HEK293 (cell line): ENCODE measurements around the gene S1PR2.

ENCODE experiments used
- CTCF ChIA-PET: fragments of 350-600 bp; formaldehyde crosslinking; extraction: SDS; loops from one replicate; lab custom pipeline; 2021; ENCODE audit warnings: antibody characterized with exemption; lab: Yijun Ruan, JAX
- POLR2A ChIA-PET: fragments of 300-600 bp; formaldehyde crosslinking; extraction: SDS; loops from one replicate; lab custom pipeline; 2020; ENCODE audit warnings: antibody characterized with exemption, inconsistent platforms; lab: Yijun Ruan, JAX
- H3K27ac ChIP-seq: fragments of 200-500 bp; sonication (Bioruptor generic); 2 replicates; pipeline ENCODE4 v1.5.1; 2014; ENCODE audit warnings: low read depth, low read length, control low read depth, inconsistent platforms; ENCODE audit errors: extremely low read depth
- H3K36me3 ChIP-seq, 2 experiments: fragments of 200-500 bp in 1 of 2; sonication (Bioruptor generic) in 1 of 2; 1 replicate in 1 of 2; 2 replicates in 1 of 2; pipeline ENCODE4 v1.5.1; 2014 to 2017; ENCODE audit warnings: inconsistent platforms in 2 of 2, low read length in 2 of 2; ENCODE audit not compliant: control insufficient read depth in 2 of 2, insufficient read depth in 1 of 2
- H3K4me1 ChIP-seq: fragments of 200-500 bp; sonication (Bioruptor generic); 2 replicates; pipeline ENCODE4 v1.5.1; 2014; ENCODE audit warnings: mild to moderate bottlenecking, low read length, inconsistent platforms; ENCODE audit not compliant: control insufficient read depth, insufficient read depth
- H3K4me3 ChIP-seq: 2 replicates; pipeline ENCODE4 v1.5.1; 2011; ENCODE audit warnings: low read depth, mild to moderate bottlenecking, control low read depth, low read length, moderate library complexity
- H3K9me3 ChIP-seq: fragments of 200-500 bp; sonication (Bioruptor generic); 2 replicates; pipeline ENCODE4 v1.5.1; 2014; ENCODE audit warnings: low read depth, low read length, inconsistent platforms; ENCODE audit not compliant: control insufficient read depth, insufficient read depth
- ZBTB17 ChIP-seq: fragments of 450-650 bp; formaldehyde crosslinking; IDR thresholded peaks from 2 replicates; pipeline ENCODE4 v1.5.1; 2016; ENCODE audit warnings: missing biosample characterization, missing genetic modification characterization
- ZNF114 ChIP-seq: fragments of 450-650 bp; formaldehyde crosslinking; IDR thresholded peaks from 2 replicates; pipeline ENCODE4 v1.5.0; 2017; ENCODE audit warnings: missing biosample characterization, missing genetic modification characterization
- ZNF121 ChIP-seq: fragments of 450-650 bp; formaldehyde crosslinking; IDR thresholded peaks from 2 replicates; pipeline ENCODE4 v1.5.1; 2016; ENCODE audit warnings: missing biosample characterization, missing genetic modification characterization
- ZNF341 ChIP-seq: fragments of 450-650 bp; formaldehyde crosslinking; IDR thresholded peaks from 2 replicates; pipeline ENCODE4; 2016; ENCODE audit warnings: low read depth, missing biosample characterization, missing genetic modification characterization
- ZNF585B ChIP-seq: fragments of 450-650 bp; formaldehyde crosslinking; IDR thresholded peaks from 2 replicates; pipeline ENCODE4 v1.5.1; 2016; ENCODE audit warnings: missing biosample characterization, missing genetic modification characterization
- ZNF660 ChIP-seq: fragments of 450-650 bp; IDR thresholded peaks from 2 replicates; pipeline ENCODE4 v1.5.1; 2018; ENCODE audit warnings: missing biosample characterization, mild to moderate bottlenecking, missing genetic modification characterization
- ZNF670 ChIP-seq: fragments of 450-650 bp; formaldehyde crosslinking; IDR thresholded peaks from 2 replicates; pipeline ENCODE4 v1.5.1; 2016; ENCODE audit warnings: missing biosample characterization, missing genetic modification characterization, low read depth
- ZNF677 ChIP-seq: fragments of 450-650 bp; IDR thresholded peaks from 2 replicates; pipeline ENCODE4 v1.5.0; 2018; ENCODE audit warnings: missing biosample characterization, mild to moderate bottlenecking, missing genetic modification characterization, moderate library complexity
- ZNF791 ChIP-seq: fragments of 450-650 bp; formaldehyde crosslinking; IDR thresholded peaks from 2 replicates; pipeline ENCODE4 v1.5.1; 2016; ENCODE audit warnings: missing biosample characterization, missing genetic modification characterization
- TF ChIP-seq, protein P1 (sequence below): fragments of 450-650 bp; formaldehyde crosslinking; IDR thresholded peaks from 2 replicates; pipeline ENCODE4 v1.5.1; 2016; ENCODE audit warnings: missing biosample characterization, missing genetic modification characterization
- TF ChIP-seq, protein P2 (sequence below): sonication (generic); formaldehyde crosslinking; IDR thresholded peaks from 2 replicates; pipeline ENCODE4 v1.8.1; 2022; ENCODE audit warnings: mild to moderate bottlenecking, moderate library complexity, missing genetic modification reagents
- TF ChIP-seq, protein P3 (sequence below): fragments of 450-650 bp; formaldehyde crosslinking; IDR thresholded peaks from 2 replicates; pipeline ENCODE4 v1.5.1; 2016; ENCODE audit warnings: missing biosample characterization, missing genetic modification characterization

S1PR2 gene

DNA sequence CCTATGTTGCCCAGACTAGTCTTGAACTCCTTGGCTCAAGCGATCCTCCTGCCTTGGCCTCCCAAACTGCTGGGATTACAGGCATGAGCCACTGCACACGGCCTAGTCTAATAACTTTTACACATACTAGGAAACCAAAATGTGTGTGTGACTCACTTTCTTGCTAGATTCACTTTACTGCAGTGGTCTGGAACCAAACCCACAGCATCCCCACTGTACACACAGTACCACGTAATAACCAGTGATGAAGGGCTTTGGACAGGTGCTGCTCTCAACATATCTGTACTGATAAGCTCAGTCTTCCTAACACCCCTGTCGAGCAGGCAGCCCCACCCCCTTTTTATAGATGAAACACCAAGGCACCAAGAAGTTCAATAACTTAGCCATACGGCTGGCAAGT lies 41.5 kb downstream of the S1PR2 start:
- CTCF ChIA-PET, result interaction anchor here (0.6 to 1.2 kb wide), 5 partner anchors 15 to 220 kb away, joined by 3 to 6 read pairs (median 5); no protein-coding TSS in a partner anchor
- POLR2A ChIA-PET, result interaction anchor here (0.7 kb wide), 3 partner anchors 21 to 94 kb away, joined by 3 to 4 read pairs (median 3); no protein-coding TSS in a partner anchor
- H3K9me3 ChIP-seq, result no peaks in the 10 kb centered on the region
- TF ChIP-seq ZBTB17 (tag by site-specific recombination), result no peak
- no peak overlapping the region for H3K4me3 ChIP-seq
- H3K36me3 ChIP-seq, result peaks cover 20 to 83% of the 10 kb centered on the region in 2 experiments; a peak in 2 of 3 replicates
- no peak overlapping the region for H3K27ac ChIP-seq
- no peaks in the 10 kb centered on the region for H3K4me1 ChIP-seq

DNA sequence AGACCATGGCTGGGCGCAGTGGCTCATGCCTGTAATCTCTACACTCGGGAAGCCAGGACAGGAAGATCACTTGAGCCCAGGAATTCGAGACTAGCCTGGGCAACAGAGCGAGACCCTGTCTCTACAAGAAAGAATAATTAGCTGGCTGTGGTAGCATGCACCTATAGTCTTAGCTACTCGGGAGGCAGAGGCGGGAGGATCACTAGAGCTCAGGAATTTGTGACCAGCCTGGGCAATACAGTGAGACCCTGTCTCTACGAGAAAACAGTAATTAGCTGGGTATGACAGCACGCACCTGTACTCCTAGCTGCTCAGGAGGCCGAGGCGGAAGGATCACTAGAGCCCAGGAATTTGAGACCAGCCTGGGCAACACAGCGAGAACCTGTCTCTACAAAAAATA lies 43.8 kb downstream of the S1PR2 start:
- Histone ChIP-seq H3K4me1 (no peaks in the 10 kb centered on the region), H3K36me3 (peaks cover 29 to 82% of the 10 kb centered on the region in 2 experiments; a peak in 2 of 3 replicates), H3K27ac (no peak overlapping the region), H3K9me3 (no peaks in the 10 kb centered on the region), H3K4me3 (no peak overlapping the region)
- peak; percentile 84 for TF ChIP-seq ZNF121 (tag by site-specific recombination)
- TF ChIP-seq, protein P1, sequence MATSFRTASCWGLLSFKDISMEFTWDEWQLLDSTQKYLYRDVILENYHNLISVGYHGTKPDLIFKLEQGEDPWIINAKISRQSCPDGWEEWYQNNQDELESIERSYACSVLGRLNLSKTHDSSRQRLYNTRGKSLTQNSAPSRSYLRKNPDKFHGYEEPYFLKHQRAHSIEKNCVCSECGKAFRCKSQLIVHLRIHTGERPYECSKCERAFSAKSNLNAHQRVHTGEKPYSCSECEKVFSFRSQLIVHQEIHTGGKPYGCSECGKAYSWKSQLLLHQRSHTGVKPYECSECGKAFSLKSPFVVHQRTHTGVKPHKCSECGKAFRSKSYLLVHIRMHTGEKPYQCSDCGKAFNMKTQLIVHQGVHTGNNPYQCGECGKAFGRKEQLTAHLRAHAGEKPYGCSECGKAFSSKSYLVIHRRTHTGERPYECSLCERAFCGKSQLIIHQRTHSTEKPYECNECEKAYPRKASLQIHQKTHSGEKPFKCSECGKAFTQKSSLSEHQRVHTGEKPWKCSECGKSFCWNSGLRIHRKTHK (tag by site-specific recombination), result no peak
- POLR2A ChIA-PET, result no interaction called here
- CTCF ChIA-PET, result interaction anchor here (0.6 to 1.7 kb wide), 4 partner anchors 41 to 225 kb away, joined by 3 to 11 read pairs (median 4); no protein-coding TSS in a partner anchor

DNA sequence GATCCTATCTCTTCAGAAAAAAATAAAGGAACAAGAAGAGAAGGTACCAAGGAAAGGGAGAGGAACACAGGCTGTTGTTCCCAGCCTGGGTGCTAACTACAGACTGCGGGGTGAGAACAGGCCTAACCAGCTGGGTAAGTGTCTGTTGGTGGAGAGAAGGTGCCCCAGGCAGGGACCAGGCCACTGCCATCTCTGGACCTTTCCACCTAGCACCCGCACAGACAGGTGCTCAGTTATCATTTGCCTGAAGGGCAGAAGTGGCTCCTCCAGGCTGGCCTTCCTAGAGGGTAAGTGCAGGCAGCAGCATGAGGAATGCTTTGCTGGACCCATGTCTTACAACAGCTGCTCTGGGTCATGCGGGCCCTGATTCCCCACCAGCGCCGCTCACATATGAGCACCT lies 46.5 kb downstream of the S1PR2 start:
- Histone ChIP-seq H3K9me3 (no peaks in the 10 kb centered on the region), H3K36me3 (peaks cover 42 to 86% of the 10 kb centered on the region in 2 experiments), H3K27ac (peak overlapping the region; percentile 37; the same call in 1 of the 2 replicates), H3K4me1 (no peaks in the 10 kb centered on the region), H3K4me3 (no peak overlapping the region)
- CTCF ChIA-PET, result interaction anchor here (0.6 kb wide), 1 partner anchor 204 kb away, joined by 10 read pairs; no protein-coding TSS in a partner anchor
- POLR2A ChIA-PET, result interaction anchor here (1.2 kb wide), 1 partner anchor 10 kb away, joined by 3 read pairs; the partner anchor contains the start of gene DNMT1
- TF ChIP-seq ZNF670 (no peak), ZNF585B (tag by site-specific recombination) (no peak)

DNA sequence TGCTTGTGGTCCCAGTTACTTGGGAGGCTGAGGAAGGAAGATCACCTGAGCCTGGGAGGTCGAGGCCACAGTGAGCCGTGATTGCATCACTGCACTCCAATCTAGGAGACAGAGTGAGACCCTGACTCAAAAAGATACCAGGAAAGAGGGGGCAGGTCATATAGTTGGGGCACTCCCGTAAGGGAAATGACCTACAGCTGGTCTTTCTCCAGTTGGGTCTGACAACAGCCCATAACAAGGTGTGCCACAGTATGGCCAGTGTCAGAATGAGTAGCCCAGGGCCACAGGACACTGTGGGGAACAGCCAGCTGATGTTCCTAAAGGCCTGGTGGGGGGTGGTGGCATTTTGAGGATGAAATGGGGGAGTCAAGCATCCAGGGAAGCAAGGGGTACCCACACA lies 47.2 kb downstream of the S1PR2 start:
- peak overlapping the region; percentile 37; the same call in 1 of the 2 replicates for H3K27ac ChIP-seq
- CTCF ChIA-PET, result interaction anchor here (0.6 kb wide), 2 partner anchors 66 to 204 kb away, joined by 4 to 10 read pairs; no protein-coding TSS in a partner anchor
- H3K9me3 ChIP-seq, result no peaks in the 10 kb centered on the region
- POLR2A ChIA-PET, result interaction anchor here (1.2 kb wide), 1 partner anchor 11 kb away, joined by 3 read pairs; the partner anchor contains the start of gene DNMT1
- H3K4me1 ChIP-seq, result no peaks in the 10 kb centered on the region
- no peak overlapping the region for H3K4me3 ChIP-seq
- peaks cover 49 to 87% of the 10 kb centered on the region in 2 experiments for H3K36me3 ChIP-seq
- 0 out of 2 replicates have a peak, but pooled peaks have one; percentile 16 for TF ChIP-seq ZNF341 (tag by site-specific recombination)
- TF ChIP-seq ZNF677 (tag by site-specific recombination), result no peak
- TF ChIP-seq, protein P2, sequence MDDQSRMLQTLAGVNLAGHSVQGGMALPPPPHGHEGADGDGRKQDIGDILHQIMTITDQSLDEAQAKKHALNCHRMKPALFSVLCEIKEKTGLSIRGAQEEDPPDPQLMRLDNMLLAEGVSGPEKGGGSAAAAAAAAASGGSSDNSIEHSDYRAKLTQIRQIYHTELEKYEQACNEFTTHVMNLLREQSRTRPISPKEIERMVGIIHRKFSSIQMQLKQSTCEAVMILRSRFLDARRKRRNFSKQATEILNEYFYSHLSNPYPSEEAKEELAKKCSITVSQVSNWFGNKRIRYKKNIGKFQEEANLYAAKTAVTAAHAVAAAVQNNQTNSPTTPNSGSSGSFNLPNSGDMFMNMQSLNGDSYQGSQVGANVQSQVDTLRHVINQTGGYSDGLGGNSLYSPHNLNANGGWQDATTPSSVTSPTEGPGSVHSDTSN (CRISPR knock-in tag), result no peak
- TF ChIP-seq, protein P3, sequence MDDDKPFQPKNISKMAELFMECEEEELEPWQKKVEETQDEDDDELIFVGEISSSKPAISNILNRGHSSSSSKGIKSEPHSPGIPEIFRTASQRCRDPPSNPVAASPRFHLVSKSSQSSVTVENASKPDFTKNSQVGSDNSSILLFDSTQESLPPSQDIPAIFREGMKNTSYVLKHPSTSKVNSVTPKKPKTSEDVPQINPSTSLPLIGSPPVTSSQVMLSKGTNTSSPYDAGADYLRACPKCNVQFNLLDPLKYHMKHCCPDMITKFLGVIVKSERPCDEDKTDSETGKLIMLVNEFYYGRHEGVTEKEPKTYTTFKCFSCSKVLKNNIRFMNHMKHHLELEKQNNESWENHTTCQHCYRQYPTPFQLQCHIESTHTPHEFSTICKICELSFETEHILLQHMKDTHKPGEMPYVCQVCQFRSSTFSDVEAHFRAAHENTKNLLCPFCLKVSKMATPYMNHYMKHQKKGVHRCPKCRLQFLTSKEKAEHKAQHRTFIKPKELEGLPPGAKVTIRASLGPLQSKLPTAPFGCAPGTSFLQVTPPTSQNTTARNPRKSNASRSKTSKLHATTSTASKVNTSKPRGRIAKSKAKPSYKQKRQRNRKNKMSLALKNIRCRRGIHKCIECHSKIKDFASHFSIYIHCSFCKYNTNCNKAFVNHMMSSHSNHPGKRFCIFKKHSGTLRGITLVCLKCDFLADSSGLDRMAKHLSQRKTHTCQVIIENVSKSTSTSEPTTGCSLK, result no peak
- no peak for TF ChIP-seq ZNF660 (tag by site-specific recombination)
- TF ChIP-seq ZNF114 (tag by site-specific recombination), result no peak
- TF ChIP-seq ZNF791 (tag by site-specific recombination), result no peak
